GM21576 (cell line): Measurements from ENCODE around the gene FAAP100.

ENCODE experiments used
- ATAC-seq: cut with Tn5 transposase; IDR thresholded peaks from one replicate; pipeline ENCODE4 v1.9.1; 2021; ENCODE audit warnings: mild to moderate bottlenecking, moderate library complexity; ENCODE audit not compliant: unreplicated experiment

The FAAP100 gene

GRCh38 chr17:81527591-81528383, 24.4 kb downstream of the FAAP100 start, which contains the start of gene FSCN2:
Gene FSCN2 (plus strand): TSS chr17:81528377. CDS start chr17:81528532, 155 bp downstream.
- ATAC-seq, result no peak

GRCh38 chr17:81526662-81527571, 25.2 kb downstream of the FAAP100 start:
- no peak for ATAC-seq

GRCh38 chr17:81524865-81525159, 27.3 kb downstream of the FAAP100 start:
- ATAC-seq, result no peak

GRCh38 chr17:81524039-81524864, 27.9 kb downstream of the FAAP100 start:
- ATAC-seq, result no peak

GRCh38 chr17:81523402-81524038, 28.6 kb downstream of the FAAP100 start:
- no peak for ATAC-seq

- no peak for ATAC-seq
Observed at GRCh38 chr17:81522491-81523401, 29.4 kb downstream of the FAAP100 start.

GRCh38 chr17:81520021-81520901, 31.9 kb downstream of the FAAP100 start:
- no peak for ATAC-seq

GRCh38 chr17:81519284-81520020, 32.7 kb downstream of the FAAP100 start:
- ATAC-seq, result no peak

- no peak for ATAC-seq
Observed at GRCh38 chr17:81518785-81519283, 33.3 kb downstream of the FAAP100 start.

- no peak for ATAC-seq
Observed at GRCh38 chr17:81518113-81518784, 33.9 kb downstream of the FAAP100 start.

GRCh38 chr17:81517339-81518112, 34.6 kb downstream of the FAAP100 start:
- ATAC-seq, result peak; percentile 36

GRCh38 chr17:81517009-81517338, 35.2 kb downstream of the FAAP100 start:
- no peak for ATAC-seq

- no peak for ATAC-seq
Observed at GRCh38 chr17:81516439-81516838, 35.7 kb downstream of the FAAP100 start.

GRCh38 chr17:81515530-81516041, 36.6 kb downstream of the FAAP100 start:
- no peak for ATAC-seq

GRCh38 chr17:81514739-81515529, 37.2 kb downstream of the FAAP100 start:
- ATAC-seq, result no peak

GRCh38 chr17:81514489-81514738, 37.7 kb downstream of the FAAP100 start:
- no peak for ATAC-seq
